H9 (cell line): ENCODE data around the gene ITPR2. TPM values are rescaled to one million over a fixed set of nuclear protein-coding genes. Genes with fewer than 3 reads are reported as not detected.

Experiments used
- DNase-seq: peaks from one replicate; pipeline ENCODE4 v3.0.0-alpha.2; 2017
- H2AFZ ChIP-seq: one replicate; pipeline ENCODE4 v1.6.1; 2013; ENCODE audit warnings: mild to moderate bottlenecking, low read length, control low read depth, moderate library complexity
- H2AK5ac ChIP-seq: 2 replicates; pipeline ENCODE4 v1.6.1; 2013; ENCODE audit warnings: low read length, control low read depth, mixed read lengths; ENCODE audit not compliant: insufficient read length
- H2BK120ac ChIP-seq: one replicate; pipeline ENCODE4 v1.6.1; 2013; ENCODE audit warnings: low read depth, mild to moderate bottlenecking, low read length, control low read depth, inconsistent platforms; ENCODE audit not compliant: poor library complexity, severe bottlenecking
- H2BK12ac ChIP-seq: 2 replicates; pipeline ENCODE4 v1.6.1; 2013; ENCODE audit warnings: low read length, control low read depth, mixed read lengths, low read depth; ENCODE audit not compliant: insufficient read length
- H2BK15ac ChIP-seq: 2 replicates; pipeline ENCODE4 v1.6.1; 2013; ENCODE audit warnings: low read depth, low read length, control low read depth
- H2BK20ac ChIP-seq: one replicate; pipeline ENCODE4 v1.6.1; 2013; ENCODE audit warnings: low read depth, mild to moderate bottlenecking, low read length, control low read depth, inconsistent platforms; ENCODE audit not compliant: poor library complexity, severe bottlenecking
- H2BK5ac ChIP-seq: 2 replicates; pipeline ENCODE4 v1.6.1; 2013; ENCODE audit warnings: low read length, control low read depth, mixed read lengths; ENCODE audit not compliant: insufficient read length
- H3K14ac ChIP-seq: 2 replicates; pipeline ENCODE4 v1.6.1; 2013; ENCODE audit warnings: low read length, control low read depth; ENCODE audit not compliant: insufficient read depth
- H3K18ac ChIP-seq: 2 replicates; pipeline ENCODE4 v1.6.1; 2013; ENCODE audit warnings: low read depth, mild to moderate bottlenecking, mixed read lengths, low read length, control low read depth; ENCODE audit not compliant: insufficient read length
- H3K23ac ChIP-seq: 2 replicates; pipeline ENCODE4 v1.6.1; 2013; ENCODE audit warnings: low read length, control low read depth, mixed read lengths, low read depth; ENCODE audit not compliant: insufficient read length
- H3K23me2 ChIP-seq: 2 replicates; pipeline ENCODE4 v1.6.1; 2013; ENCODE audit warnings: low read depth, mild to moderate bottlenecking, mixed read lengths, low read length, control low read depth; ENCODE audit not compliant: insufficient read length, poor library complexity, severe bottlenecking
- H3K27ac ChIP-seq: 2 replicates; pipeline ENCODE4 v1.5.1; 2013; ENCODE audit warnings: low read length, control low read depth, mixed read lengths, low read depth; ENCODE audit not compliant: insufficient read length
- H3K27me3 ChIP-seq: 2 replicates; pipeline ENCODE4 v1.6.1; 2013; ENCODE audit warnings: low read length, control low read depth, inconsistent platforms; ENCODE audit not compliant: insufficient read depth
- H3K4ac ChIP-seq: 2 replicates; pipeline ENCODE4 v1.6.1; 2013; ENCODE audit warnings: low read depth, mild to moderate bottlenecking, control low read depth, inconsistent platforms, low read length, moderate library complexity
- H3K4me1 ChIP-seq: 2 replicates; pipeline ENCODE4 v1.6.1; 2013; ENCODE audit warnings: low read length, control low read depth, inconsistent platforms; ENCODE audit not compliant: insufficient read depth
- H3K4me2 ChIP-seq: 2 replicates; pipeline ENCODE4 v1.6.1; 2013; ENCODE audit warnings: low read length, control low read depth, mixed read lengths; ENCODE audit not compliant: insufficient read length, insufficient read depth
- H3K56ac ChIP-seq: 2 replicates; pipeline ENCODE4 v1.6.1; 2013; ENCODE audit warnings: low read depth, mild to moderate bottlenecking, mixed read lengths, low read length, control low read depth; ENCODE audit not compliant: insufficient read length
- H3K79me1 ChIP-seq: 2 replicates; pipeline ENCODE4 v1.6.1; 2013; ENCODE audit warnings: low read depth, mild to moderate bottlenecking, moderate library complexity, low read length, control low read depth, inconsistent platforms; ENCODE audit not compliant: insufficient read depth, poor library complexity, severe bottlenecking
- H3K79me2 ChIP-seq: 2 replicates; pipeline ENCODE4 v1.6.1; 2013; ENCODE audit warnings: low read length, control low read depth, inconsistent platforms; ENCODE audit not compliant: insufficient read depth
- H3K9ac ChIP-seq: 2 replicates; pipeline ENCODE4 v1.6.1; 2013; ENCODE audit warnings: low read length, control low read depth, mixed read lengths; ENCODE audit not compliant: insufficient read length; ENCODE audit errors: extremely low read depth
- H3K9me3 ChIP-seq: one replicate; pipeline ENCODE4 v1.6.1; 2013; ENCODE audit warnings: low read depth, low read length, inconsistent platforms; ENCODE audit not compliant: control insufficient read depth
- H3T11ph ChIP-seq: one replicate; pipeline ENCODE4 v1.6.1; 2013; ENCODE audit warnings: mild to moderate bottlenecking, low read length, control low read depth, inconsistent platforms
- H4K20me1 ChIP-seq: one replicate; pipeline ENCODE4 v1.6.1; 2013; ENCODE audit not compliant: control insufficient read depth, insufficient read length, insufficient read depth
- H4K5ac ChIP-seq: 2 replicates; pipeline ENCODE4 v1.6.1; 2013; ENCODE audit warnings: low read depth, mild to moderate bottlenecking, mixed read lengths, low read length, control low read depth; ENCODE audit not compliant: insufficient read length
- H4K8ac ChIP-seq: replicated peaks from 2 replicates; pipeline ENCODE4 v1.6.1; 2013; ENCODE audit warnings: low read length, control low read depth, mixed read lengths, low read depth; ENCODE audit not compliant: insufficient read length
- H4K91ac ChIP-seq: 2 replicates; pipeline ENCODE4 v1.6.1; 2013; ENCODE audit warnings: low read depth, mild to moderate bottlenecking, moderate library complexity, mixed read lengths, low read length, control low read depth; ENCODE audit not compliant: insufficient read length
- H3K27ac Mint-ChIP-seq, 3 experiments: 2 replicates in 2 of 3; 3 replicates in 1 of 3; pipeline ENCODE4 v1.8.0; 2020 to 2021; ENCODE audit warnings: mixed read lengths in 3 of 3, mild to moderate bottlenecking in 1 of 3, moderate library complexity in 1 of 3
- H3K27me3 Mint-ChIP-seq: 2 replicates; pipeline ENCODE4 v1.8.0; 2021; ENCODE audit warnings: low read depth, mild to moderate bottlenecking, moderate library complexity, mixed read lengths
- H3K36me3 Mint-ChIP-seq, 3 experiments: 2 replicates in 2 of 3; 3 replicates in 1 of 3; pipeline ENCODE4 v1.8.0; 2020 to 2021; ENCODE audit warnings: low read depth in 3 of 3, mixed read lengths in 3 of 3; ENCODE audit not compliant: insufficient read depth in 1 of 3
- H3K4me1 Mint-ChIP-seq, 2 experiments: 2 replicates each; pipeline ENCODE4 v1.8.0; 2020; ENCODE audit warnings: mixed read lengths in 2 of 2
- H3K4me3 Mint-ChIP-seq, 2 experiments: 2 replicates in 1 of 2; 3 replicates in 1 of 2; pipeline ENCODE4 v1.8.0; 2020 to 2021; ENCODE audit warnings: mild to moderate bottlenecking in 2 of 2, mixed read lengths in 2 of 2, moderate library complexity in 1 of 2
- H3K9me3 Mint-ChIP-seq, 2 experiments: 2 replicates in 1 of 2; 3 replicates in 1 of 2; pipeline ENCODE4 v1.8.0; 2020; ENCODE audit warnings: mild to moderate bottlenecking in 2 of 2, mixed read lengths in 2 of 2, moderate library complexity in 1 of 2
- WGBS: extraction: QIAGEN DNeasy Blood & Tissue Kit; methylation state at CpG from one replicate; pipeline ENCODE4 v1.1.7; 2013; ENCODE audit warnings: missing lambda C conversion rate, low lambda C conversion rate, mixed read lengths; ENCODE audit not compliant: insufficient read length; ENCODE audit errors: extremely low coverage; 5-methylcytosine and 5-hydroxymethylcytosine counted together
- total RNA-seq: library from RNA; stranded (reverse); gene quantifications from 2 replicates; pipeline ENCODE4 v1.2.1, GENCODE V29; 2021
- TF ChIP-seq, protein P1 (sequence below): fragments of 200-600 bp; sonication (generic); conservative IDR thresholded peaks from 3 replicates; pipeline ENCODE4 v1.8.0; 2021; ENCODE audit warnings: antibody characterized with exemption, mild to moderate bottlenecking

ITPR2 gene
- total RNA-seq, 1 experiment from 2014 or later, result 14.8 TPM

DNA sequence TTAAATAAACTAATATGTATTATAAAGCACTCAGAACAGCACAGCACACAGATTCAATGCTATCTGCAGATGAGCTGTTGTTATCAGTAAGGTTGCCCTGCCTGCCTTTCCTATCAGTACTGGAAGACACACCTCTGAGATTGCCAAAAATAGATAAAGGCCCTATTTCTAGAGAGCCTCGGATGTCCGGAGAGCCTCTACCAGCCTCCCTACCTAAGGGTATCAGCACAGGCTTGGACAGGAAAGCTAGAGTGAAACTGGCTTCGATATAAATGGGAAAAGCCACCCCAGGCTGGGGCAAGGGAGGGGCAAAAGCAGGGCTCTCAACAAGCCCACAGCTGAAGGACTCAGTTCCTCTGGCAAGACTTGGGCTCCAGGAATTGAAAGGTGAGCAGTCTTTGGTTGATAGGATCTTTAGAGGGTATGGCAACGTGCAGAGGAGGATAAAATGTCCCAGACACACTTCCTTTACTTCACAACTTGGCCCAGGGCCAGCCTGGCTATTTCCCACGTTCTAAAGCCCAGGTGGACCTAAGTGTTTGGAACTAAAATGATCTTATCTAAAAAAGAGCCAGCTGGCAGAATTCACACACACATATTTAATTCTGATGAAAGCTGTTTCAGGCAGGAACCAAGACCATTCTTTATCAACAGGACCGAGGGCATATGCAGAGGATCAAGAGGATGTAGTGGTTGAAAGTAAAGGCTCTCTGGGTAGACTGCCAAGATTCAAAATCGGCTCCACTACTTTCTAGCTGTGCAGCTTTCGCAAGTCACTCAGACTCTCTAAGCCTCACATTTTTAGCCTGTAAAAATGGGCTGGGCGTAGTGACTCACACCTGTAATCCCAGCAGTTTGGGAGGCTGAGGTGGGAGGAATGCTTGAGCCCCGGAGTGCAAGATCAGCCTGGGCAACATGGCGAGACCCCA is 37.8 kb upstream of the ITPR2 start:
- Histone ChIP-seq H3K9ac (no peak overlapping the region), H3K27me3 (no peaks in the 10 kb centered on the region), H3K4me2 (no peak overlapping the region), H3K18ac (no peak overlapping the region), H3K79me1 (no peaks in the 10 kb centered on the region), H2BK20ac (no peak overlapping the region), H2AFZ (no peak overlapping the region), H2BK12ac (no peak overlapping the region), H2BK120ac (no peak overlapping the region), H3K14ac (no peak overlapping the region), H2BK15ac (no peak overlapping the region), H2AK5ac (no peak overlapping the region), H3K56ac (no peak overlapping the region), H3K4ac (no peak overlapping the region), H2BK5ac (no peak overlapping the region), H3T11ph (no peak overlapping the region), H4K91ac (no peak overlapping the region), H3K4me1 (no peaks in the 10 kb centered on the region), H4K20me1 (no peaks in the 10 kb centered on the region), H3K9me3 (no peaks in the 10 kb centered on the region), H4K5ac (no peak overlapping the region), H4K8ac (no peak overlapping the region), H3K23ac (no peak overlapping the region), H3K79me2 (no peaks in the 10 kb centered on the region), H3K23me2 (no peaks in the 10 kb centered on the region), H3K27ac (no peak overlapping the region)
- DNase-seq, result no peak
- Mint-ChIP-seq H3K27me3 (no peaks in the 10 kb centered on the region), H3K4me1 (no peaks in the 10 kb centered on the region), H3K9me3 (no peaks in the 10 kb centered on the region), H3K36me3 (no peaks in the 10 kb centered on the region), H3K27ac (no peak overlapping the region; a peak in 2 of 7 replicates), H3K4me3 (no peak overlapping the region)
- WGBS, result no CpG with 5 or more reads among the region's 11 CpGs
- TF ChIP-seq, protein P1, sequence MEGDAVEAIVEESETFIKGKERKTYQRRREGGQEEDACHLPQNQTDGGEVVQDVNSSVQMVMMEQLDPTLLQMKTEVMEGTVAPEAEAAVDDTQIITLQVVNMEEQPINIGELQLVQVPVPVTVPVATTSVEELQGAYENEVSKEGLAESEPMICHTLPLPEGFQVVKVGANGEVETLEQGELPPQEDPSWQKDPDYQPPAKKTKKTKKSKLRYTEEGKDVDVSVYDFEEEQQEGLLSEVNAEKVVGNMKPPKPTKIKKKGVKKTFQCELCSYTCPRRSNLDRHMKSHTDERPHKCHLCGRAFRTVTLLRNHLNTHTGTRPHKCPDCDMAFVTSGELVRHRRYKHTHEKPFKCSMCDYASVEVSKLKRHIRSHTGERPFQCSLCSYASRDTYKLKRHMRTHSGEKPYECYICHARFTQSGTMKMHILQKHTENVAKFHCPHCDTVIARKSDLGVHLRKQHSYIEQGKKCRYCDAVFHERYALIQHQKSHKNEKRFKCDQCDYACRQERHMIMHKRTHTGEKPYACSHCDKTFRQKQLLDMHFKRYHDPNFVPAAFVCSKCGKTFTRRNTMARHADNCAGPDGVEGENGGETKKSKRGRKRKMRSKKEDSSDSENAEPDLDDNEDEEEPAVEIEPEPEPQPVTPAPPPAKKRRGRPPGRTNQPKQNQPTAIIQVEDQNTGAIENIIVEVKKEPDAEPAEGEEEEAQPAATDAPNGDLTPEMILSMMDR, result no peak
